ENCODE data around the gene ASB2.

The ASB2 gene

DNA sequence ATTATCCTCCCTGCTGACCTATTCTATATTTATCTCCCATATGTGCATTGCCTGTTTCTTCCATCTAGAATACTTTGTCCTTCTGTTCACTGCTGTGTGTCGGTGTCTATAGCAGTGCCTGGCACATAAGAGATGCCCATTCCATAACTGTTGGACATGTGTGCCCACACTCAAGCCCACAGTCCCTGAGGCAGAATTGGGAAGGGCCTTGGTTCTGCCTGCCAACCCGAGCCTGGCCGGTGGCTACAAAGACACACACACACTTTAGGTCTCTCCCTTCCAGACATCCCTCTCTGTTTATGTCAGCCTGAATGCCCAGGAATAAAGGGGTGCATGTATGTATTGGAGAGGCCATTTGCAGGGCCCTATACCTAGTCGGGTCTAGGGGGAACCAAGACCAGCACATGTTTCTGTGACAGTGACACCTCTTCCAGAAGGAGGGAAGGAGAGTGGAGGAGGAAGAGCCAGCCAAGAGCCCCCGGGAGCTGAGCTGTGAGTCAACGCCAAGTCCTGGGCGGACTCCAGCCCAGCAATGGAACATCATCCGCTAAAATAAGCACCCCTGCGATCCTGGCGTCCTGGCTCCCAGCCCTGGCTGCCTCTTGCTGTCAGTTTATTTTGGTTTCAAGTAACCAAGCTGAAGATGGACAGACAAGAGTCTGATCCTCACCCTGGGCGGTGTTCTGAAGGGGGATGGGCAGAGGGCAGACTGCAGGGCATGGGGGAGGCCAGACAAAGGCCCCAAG, 4.3 kb upstream of the ASB2 start:
- DNase-seq (ENCODE audit: low read depth) = no peak

DNA sequence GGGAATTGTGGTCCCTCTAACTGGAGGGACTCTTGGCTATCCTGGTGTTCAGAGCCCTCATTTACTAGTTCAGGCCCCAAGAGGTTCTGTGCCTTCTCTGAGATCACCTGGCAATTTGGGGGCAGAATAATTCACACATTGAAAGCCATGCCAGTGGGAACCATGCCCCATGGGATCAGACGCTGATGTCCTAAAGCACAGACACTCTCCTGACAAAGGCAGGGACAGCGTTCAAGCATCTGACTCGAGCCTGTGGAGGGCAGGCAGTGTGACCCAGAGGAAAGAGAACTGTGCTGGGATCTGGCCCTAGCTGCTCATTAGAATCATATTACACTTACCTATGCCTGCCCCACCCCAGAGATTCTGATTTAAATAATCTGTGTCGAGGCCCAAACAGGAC, 2.4 kb upstream of the ASB2 start:
- no peak for DNase-seq (ENCODE audit: low read depth)

DNA sequence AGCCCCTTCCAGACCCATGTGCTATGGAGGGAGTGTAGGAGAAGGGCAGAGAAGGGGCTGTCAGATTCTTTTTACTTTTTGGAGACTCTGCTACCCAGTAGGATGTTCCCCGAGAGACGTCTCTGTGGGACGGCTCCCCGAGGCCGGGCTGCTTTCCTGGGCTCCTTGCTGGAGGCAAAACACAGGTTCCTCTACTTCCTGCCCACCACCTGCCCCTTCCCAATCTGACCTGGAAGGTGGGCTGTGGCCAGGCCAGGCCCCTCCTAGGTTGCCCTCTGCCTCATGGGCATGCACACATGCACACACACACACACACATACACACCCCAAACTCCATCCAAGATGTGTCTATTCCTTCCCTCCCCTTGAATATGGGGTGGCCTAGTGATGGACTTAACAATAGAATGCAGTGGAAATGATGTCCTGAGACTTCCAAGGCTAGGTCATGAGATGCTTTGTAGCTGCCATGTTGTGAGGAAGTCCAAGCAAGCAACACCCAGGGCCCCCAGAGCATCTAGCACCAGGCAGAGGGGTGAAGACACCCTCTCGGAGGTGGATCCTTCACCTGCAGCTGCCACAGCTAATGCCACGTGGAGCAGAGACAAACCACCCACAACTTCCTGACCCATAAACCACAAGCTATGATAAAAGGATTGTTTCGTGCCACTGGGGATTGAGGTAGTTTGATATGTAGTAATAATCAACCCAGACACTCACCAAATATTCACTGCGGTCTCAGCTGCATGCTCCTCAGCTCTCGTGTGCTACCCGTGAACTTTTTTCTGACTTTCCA, 1.6 kb upstream of the ASB2 start:
- peak; percentile 46 for DNase-seq (ENCODE audit: low read depth)

DNA sequence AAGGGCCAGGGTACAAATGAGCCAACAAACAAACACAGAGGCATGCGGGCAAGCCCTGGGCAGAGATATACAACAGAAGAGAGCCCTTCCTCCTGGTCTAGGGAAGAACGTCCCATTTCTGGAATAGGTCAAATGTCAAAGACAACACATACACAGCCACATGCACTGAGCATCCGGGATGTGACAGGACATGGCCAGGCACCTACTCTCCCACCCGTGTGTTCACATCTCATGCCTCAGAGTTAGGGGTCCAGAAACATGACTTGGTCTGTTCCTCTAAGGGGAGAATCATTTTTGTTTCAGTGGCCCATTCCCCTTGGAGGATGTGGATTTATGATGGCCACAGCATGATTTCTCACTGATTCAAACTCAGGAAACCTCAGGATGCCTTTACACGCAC, 801 bp upstream of the ASB2 start:
- DNase-seq (ENCODE audit: low read depth) = no peak

DNA sequence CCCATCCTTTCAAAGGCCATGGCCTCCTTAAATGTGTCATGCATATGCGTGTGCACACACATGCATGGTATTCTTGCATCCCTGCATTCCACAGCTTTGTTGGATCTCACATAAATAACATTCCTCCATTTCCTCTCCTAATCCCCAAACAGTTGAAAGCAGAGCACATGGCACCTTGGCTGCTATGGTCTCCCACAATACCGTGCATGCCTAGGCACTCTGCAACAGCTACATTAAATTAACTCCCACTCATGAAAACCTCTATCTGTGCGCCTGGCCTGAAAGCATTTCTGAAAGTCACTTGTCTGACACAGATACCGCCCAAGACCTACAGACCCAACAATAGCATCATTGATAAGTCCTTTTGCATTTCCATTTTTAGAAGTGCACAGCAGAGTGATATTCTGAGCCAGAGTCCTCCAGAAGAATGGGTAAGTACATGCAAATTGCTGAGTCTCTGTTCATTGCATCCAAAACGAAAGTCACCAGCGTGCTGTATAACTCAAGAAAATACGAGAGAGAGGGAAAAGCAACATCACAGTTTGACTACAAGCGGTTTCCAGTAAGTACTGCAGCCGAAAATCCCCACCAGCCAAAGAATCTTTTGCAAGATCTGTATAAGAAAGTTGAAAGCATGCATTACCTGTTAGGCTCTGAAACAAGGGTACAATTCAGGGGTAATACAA, 436 bp downstream of the ASB2 start:
- DNase-seq (ENCODE audit: low read depth) = no peak

DNA sequence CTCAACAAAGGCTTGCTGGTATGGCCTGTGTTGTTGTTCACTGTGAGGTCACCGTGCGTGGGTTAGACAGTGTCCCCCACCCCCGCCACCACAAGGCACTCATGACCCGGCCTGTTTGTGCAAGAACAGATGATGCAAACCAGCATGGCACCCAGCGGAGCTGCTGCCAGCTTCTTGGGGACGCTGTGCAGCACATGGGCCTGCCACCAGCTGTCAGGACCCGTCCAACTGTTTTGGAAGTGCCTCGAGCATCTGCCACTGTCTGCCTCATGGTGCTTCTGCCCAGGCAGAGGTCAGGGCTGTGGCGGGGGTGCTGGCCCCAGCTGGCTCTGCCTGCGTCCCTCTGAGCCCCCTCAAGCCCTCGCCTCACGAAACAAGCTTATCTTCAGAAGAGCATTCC, 1.5 kb downstream of the ASB2 start:
- DNase-seq (ENCODE audit: low read depth) = no peak

DNA sequence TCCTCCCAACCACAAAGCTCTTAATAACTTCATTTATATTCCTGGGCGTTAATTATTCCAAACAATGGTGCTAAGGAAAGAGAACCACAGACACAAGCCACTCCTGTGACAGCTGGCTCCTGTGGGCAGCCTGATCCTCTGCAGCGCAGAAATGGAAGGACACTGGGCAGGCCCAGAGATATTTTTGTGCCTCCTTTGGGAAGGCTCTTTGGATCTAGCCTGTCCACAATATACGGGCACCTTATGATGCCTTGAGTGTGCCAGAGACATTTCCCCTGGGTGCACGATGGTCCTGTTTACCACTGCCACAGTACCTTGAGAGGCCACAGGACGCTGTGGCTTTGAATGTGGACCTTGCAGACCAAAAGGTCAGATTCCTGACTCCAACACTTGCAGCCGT, 2.1 kb downstream of the ASB2 start:
- no peak for DNase-seq (ENCODE audit: low read depth)

DNA sequence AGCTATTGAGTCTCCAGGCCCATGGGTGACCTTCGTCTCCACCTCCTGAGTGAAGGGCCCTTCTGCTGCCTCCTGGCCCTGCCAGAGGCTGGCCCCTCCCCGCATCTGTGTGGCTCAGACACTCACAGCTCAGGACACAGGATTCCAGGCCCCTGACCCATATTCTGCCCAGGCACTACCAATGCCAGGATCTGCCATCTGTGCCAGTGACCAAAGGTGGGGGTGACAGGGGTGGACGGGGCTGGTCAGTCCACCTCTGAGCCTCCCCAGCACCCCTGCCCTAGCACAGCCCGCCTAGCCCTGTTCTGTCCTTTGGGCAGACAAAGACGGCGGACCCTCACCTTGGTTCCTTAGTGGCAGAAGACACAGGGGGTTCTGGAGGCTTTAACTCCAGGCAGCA, 2.8 kb downstream of the ASB2 start:
- DNase-seq (ENCODE audit: low read depth) = no peak

DNA sequence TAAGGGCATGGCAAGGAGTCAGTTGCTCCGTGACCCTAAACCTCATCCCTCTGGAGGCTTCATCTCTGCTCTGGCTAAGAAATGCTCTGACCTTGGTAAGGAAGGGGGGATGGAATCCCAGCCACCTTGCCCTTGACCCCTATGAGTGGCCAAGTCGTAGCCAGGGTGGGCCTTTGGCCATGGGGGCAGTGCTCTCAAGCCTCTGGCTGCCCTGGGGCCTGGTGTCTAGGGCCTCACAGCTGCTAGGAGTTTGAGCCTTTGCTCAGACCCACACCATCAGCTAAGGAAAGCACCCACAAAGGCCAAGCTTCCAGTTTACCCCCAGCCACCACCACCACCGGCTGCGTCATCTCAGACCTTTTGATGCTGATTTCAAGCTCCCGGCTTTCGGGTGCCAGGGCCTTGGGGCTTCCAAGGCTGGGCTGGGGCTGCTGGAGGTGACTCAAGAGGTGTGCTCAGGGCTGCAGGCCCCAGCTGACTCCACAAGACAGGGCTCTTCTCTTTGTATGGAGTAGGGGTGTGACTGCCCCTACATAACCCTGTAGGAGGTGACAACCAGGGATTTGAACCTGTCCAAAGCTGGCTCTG, 3.7 kb downstream of the ASB2 start:
- no peak for DNase-seq (ENCODE audit: low read depth)

DNA sequence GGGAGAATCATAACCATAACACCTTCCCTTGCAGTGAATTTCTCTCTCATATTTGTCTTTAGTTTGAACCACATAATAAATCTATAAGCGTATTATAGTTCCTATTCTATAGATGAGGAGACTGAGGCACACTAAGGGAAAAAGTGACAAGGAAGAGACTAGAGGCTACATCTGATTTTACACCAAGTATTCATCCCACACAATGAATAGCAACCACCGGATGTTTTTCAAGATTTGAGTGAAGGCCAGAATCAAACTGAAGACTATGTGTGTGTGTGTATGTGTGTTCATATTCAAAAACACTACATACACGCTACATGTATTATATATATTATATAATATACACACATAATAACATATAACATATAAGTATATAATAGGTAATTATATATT, 4.7 kb downstream of the ASB2 start:
- DNase-seq (ENCODE audit: low read depth) = no peak

DNA sequence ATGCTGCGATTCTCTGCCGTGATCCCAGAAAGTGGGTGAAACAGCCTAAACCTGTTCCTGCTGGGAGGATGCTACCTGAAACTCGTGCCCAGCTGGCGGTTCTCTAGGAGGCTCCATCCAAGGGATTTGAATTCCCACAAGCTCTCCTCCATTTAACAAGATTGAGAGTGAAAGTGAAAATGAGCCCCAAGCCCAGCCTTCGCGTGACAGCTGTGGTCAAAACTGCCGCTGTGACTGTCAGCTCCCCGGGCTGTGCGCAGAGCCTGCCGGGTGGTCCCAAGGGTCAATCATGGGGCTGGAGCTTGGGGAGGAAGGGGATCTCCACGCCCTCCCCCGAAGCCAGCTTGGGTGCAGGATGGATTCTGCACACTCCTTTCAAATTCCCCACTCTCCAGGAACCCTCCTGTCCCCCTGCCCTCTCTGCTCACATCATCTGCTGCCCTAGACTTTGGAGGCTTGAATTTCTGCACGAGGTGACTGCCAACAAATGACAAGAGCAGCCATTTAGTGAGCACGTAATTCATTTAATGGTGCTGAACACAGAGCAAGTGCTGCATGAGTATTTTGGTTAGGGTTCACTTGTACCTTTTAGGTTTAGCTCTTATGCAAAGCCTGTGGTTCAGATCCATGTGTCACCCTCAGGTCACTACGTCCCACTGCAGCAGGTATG, 5.3 kb downstream of the ASB2 start:
- no peak for DNase-seq (ENCODE audit: low read depth)

DNA sequence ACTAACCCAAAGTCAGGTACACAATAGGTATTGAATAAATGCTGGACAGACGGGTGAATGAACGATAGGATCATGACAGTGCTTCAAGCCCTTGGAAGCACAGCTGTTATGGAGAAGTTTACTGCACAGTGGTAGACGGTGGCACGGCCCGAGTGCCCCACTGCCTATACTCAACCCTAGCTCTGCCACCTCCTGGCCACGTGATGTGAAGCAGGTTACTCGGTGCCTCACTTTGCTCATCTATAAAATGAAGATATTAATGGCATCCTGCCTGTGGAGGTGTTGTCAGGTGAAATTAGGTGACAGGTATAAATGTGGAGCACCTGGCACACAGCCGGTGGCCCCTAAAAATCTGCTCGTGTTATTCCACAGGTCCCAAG, 5.8 kb downstream of the ASB2 start:
- DNase-seq (ENCODE audit: low read depth) = peak; percentile 55

DNA sequence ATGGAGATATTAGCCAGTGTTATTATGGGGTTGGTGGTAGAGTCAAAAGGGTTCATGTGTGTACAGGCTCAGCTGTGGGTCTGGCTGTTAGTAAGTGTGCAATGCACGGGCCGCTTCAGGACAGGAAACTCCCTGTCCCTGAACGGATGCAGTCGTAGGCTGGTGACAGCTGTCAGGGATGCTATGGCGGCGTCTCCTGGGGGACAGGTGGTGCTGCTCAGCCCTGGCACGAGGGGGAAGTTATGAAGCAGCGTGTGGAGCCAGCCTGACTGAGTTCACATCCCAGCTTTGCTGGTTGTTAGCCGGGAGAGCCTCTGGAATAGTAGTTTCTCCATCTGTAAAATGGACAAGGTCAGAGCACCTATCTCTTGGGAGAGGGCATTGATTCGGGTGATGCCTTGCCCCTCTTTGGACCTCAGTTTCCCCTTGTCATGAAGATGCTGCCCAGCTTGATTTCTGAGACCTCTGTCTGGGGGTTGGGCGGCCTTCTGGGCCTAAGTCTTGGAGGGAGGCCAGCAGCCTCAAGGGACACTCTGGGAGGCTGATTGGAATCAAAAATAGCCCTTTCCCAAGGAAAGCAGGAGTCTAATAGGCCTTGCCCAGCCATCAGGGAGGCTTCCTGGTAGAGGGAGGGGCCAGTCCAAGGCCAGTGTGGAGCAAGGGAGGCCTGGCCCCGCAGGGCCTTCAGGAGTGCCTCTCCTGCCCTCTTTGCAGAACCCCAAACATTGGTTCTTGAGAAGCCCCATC, 7.1 kb downstream of the ASB2 start:
- no peak for DNase-seq (ENCODE audit: low read depth)

DNA sequence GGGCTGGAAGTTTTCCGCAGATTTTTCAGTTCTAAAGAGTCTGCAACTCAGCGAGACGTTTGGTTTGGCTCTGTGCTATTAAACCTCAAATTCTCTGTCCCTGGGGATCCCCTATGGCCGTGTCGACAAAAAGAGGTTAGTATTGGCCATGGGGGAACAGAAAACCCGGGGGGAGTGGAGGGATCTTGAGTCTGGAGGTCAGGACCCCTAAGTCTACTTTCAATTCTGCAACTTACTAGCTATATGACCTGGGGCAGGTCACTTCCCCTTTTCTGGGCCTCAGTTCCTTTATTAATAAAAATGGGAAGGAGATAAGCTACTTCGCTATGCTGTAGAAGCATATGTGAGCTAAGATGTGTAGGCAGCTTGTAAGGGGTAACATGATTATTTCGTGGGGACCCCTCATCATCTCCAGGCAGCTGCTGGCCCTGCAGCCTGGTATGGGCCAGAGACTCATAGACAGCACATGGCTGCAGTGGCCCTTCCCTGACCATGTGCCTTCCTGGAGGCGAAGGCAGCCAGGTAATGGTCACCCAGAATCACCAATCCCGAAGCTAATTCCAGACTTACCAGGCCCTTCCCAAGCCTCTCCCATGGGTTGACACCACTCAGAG, 8.6 kb downstream of the ASB2 start:
- no peak for DNase-seq (ENCODE audit: low read depth)

DNA sequence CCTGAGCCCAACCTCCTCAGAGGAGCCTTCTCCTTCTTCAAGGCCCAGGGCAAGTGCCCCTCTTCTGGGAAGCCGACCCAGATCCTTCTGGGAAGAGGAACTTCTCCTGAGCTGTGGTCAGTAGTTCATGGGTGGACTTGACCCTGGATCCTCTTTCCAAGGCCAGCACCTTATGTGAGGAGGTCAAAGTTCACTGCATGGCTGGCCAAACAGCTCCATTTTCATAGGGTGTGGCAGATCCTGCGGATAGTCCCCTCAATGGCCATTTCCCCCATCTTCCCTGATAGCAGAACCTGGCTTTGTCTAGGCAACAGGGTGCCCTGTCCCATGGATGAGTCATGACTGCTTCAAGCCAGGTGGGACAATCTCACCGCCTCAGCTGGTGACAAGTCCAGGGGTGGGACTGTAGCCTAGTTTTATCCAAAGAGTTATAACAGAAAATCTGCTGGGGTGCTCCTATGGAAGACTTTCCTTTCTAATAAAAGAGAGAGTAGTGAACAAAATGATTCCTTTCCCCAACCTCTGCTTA, 10.4 kb downstream of the ASB2 start:
- DNase-seq (ENCODE audit: low read depth) = no peak

DNA sequence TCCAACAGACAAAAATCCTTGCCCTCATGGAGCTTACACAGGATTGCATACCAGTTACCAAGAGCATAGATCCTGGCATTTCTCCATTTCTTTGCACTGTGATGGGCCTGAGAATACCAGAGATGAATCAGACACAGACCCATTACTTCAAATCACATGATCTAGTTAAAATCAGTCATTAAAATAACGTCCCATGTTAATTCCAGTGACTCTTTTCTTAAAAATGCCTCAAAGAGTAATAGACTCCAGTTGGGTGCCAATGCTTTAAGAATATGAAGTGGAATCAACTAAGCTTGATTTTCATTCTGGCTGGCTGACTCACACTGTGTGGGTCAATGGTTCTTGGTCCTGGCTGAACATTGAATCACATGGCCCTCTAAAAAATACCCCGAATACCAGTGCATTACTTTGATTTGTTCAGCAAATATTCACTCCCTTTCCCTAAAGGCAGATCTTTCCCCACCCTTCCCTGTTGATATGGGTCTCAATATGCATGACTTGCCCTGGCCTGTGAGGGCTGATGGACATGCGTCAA, 11.0 kb downstream of the ASB2 start:
- DNase-seq (ENCODE audit: low read depth) = no peak

DNA sequence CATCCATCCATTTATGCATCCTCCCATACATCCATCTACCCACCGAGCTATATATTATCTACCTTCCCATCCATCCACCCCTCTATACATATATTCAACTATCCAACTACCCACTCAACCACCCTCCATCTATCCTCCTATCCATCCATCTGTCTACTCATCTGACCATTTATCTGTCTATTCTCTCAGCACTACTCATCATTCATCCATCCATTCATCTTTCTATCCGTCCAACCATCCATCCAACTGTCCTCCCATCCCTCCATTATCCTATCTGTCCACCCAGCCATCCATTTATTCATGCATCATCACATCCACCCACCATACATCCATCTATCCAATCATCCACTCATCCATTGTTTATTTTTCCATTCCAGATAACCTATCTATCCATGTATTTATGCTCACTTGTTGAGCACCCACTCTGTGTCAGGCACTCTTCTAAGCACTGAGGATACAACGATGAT, 11.5 kb downstream of the ASB2 start:
- DNase-seq (ENCODE audit: low read depth) = no peak

DNA sequence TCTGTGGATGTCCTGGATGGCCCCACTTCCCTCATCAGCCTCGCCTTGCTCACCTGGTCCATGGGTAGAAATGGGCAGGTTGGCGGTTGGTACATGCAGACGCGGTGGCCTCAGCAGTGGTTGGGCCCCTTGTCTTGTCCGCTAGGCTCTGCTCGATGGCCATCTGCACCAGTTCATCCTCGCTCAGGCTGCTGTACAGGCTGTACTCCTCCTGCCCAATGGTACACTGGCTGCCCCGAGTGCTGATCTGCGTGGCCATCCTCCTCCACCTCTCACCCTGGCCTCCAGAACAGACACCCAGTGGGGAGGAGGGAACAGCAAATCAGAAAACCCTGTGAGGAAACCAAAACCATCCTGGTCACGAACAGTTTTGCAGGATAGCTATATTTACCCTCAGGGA, 12.1 kb downstream of the ASB2 start:
- no peak for DNase-seq (ENCODE audit: low read depth)

DNA sequence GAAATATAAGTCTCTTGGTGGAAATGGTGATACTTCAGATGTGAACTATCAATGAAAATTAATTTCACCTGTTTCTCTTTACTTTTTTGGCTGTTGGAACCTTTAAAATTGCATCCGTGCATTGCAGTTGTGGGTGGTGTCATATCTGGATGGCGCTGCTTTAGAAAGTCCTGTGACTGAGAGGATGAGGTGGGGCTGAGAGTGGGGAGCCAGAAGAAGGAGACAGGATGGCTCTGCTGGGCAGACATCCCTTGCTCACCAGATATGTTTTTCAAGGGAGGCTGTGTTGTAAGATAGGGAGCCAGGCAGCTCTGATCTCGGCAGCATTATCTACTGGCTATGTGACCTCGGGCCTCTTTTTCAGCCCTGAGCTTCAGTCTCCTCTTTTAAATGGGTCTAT, 12.7 kb downstream of the ASB2 start:
- DNase-seq (ENCODE audit: low read depth) = no peak

Measured in activated T-cell treated with anti-CD3 and anti-CD28 coated beads for 1 hour (primary cell).